HEK293T (cell line): Measurements from ENCODE around the gene INHBC.

Experiments
- FOXA1 ChIP-seq: fragments of 450-650 bp; IDR thresholded peaks from 2 replicates; pipeline ENCODE4 v1.6.1; 2016; ENCODE audit warnings: mild to moderate bottlenecking
- FOXM1 ChIP-seq: fragments of 450-650 bp; IDR thresholded peaks from 2 replicates; pipeline ENCODE4 v1.6.1; 2017; ENCODE audit warnings: mild to moderate bottlenecking, borderline replicate concordance
- HDGF ChIP-seq: fragments of 450-650 bp; IDR thresholded peaks from 2 replicates; pipeline ENCODE4 v1.6.1; 2017; ENCODE audit warnings: antibody characterized with exemption, borderline replicate concordance
- L3MBTL2 ChIP-seq: fragments of 450-650 bp; conservative IDR thresholded peaks from 2 replicates; pipeline ENCODE4 v1.6.1; 2016; ENCODE audit warnings: mild to moderate bottlenecking
- LEF1 ChIP-seq: fragments of 450-650 bp; IDR thresholded peaks from 2 replicates; pipeline ENCODE4 v1.6.1; 2017; ENCODE audit warnings: mild to moderate bottlenecking, borderline replicate concordance
- SP1 ChIP-seq: fragments of 450-650 bp; IDR thresholded peaks from 2 replicates; pipeline ENCODE4 v1.6.1; 2017
- TARDBP ChIP-seq: fragments of 450-650 bp; IDR thresholded peaks from 2 replicates; pipeline ENCODE4 v1.6.1; 2016

GRCh38 chr12:57487055-57487596, 52.5 kb downstream of the INHBC start:
- TF ChIP-seq HDGF, result no peak
- TF ChIP-seq FOXM1, result no peak
- no peak for TF ChIP-seq TARDBP
- TF ChIP-seq LEF1, result no peak
- TF ChIP-seq FOXA1, result no peak
- no peak for TF ChIP-seq L3MBTL2
- no peak for TF ChIP-seq SP1
